Right lobe of liver (tissue), 6 donors: ENCODE measurements around the gene TIMM8B. TPM values are rescaled to one million over a fixed set of nuclear protein-coding genes. Genes with fewer than 3 reads are reported as not detected.

ENCODE experiments used
- ATAC-seq, 4 donors: fragments of 200-7000 bp; cut with Tn5 transposase; one replicate each; pipeline ENCODE4 v1.9.1; 2020; ENCODE audit warnings: mild to moderate bottlenecking in 4 of 4, moderate library complexity in 4 of 4
- DNase-seq, 3 donors: peaks; one replicate each; pipeline ENCODE4 v3.0.0-alpha.2; 2020
- H3K27ac ChIP-seq, 3 donors: fragments of 200-600 bp; one replicate each; pipeline ENCODE4 v1.8.0; 2022
- H3K27me3 ChIP-seq, 2 donors: fragments of 200-600 bp; one replicate each; pipeline ENCODE4 v1.8.0; 2022
- H3K36me3 ChIP-seq, 4 donors: fragments of 200-600 bp; sonication (generic) in 1 of 4; one replicate each; pipeline versions ENCODE4 v1.5.1 to v1.8.0; 2017 to 2022; ENCODE audit warnings: control low read depth in 1 of 4
- H3K4me1 ChIP-seq, 4 donors: fragments of 200-600 bp; sonication (generic) in 1 of 4; one replicate each; pipeline versions ENCODE4 v1.5.1 to v1.8.0; 2017 to 2022; ENCODE audit warnings: control low read depth in 1 of 4
- H3K4me3 ChIP-seq, 3 donors: fragments of 200-600 bp; one replicate each; pipeline ENCODE4 v1.8.0; 2022
- H3K9me3 ChIP-seq, 4 donors: fragments of 200-600 bp; sonication (generic) in 1 of 4; one replicate each; pipeline versions ENCODE4 v1.5.1 to v1.8.0; 2017 to 2022; ENCODE audit warnings: control low read depth in 1 of 4
- CTCF ChIP-seq, 4 donors: fragments of 200-600 bp in 3 of 4; fragments of 450-650 bp in 1 of 4; IDR thresholded peaks; one replicate each; pipeline versions ENCODE4 v1.5.1 to v1.8.0; 2016 to 2022; ENCODE audit warnings: antibody characterized with exemption in 4 of 4, mild to moderate bottlenecking in 2 of 4
- POLR2A ChIP-seq: fragments of 450-650 bp; IDR thresholded peaks from one replicate; pipeline ENCODE4 v1.6.1; 2017; ENCODE audit warnings: antibody characterized with exemption, mild to moderate bottlenecking
- WGBS: methylation state at CpG from one replicate; pipeline ENCODE4 v1.1.6; 2018; ENCODE audit warnings: low coverage, low lambda C conversion rate; ENCODE audit not compliant: insufficient coverage; ENCODE audit errors: missing lambda C conversion rate; 5-methylcytosine and 5-hydroxymethylcytosine counted together
- intact Hi-C, 2 donors: fragments of 100-400 bp; cut with DNase I; formaldehyde crosslinking; loops; one replicate each; pipeline versions ENCODE4 v1.11.2 to v1.14.1; 2022
- total RNA-seq, 6 experiments: library from RNA; depleted of rRNA in 2 of 6; stranded (reverse); fragments of >200 nt in 2 of 6; fragmentation: NEBNext Ultra II Directional in 3 of 6; extraction: Animal tissue kit (Norgen Biotek cat#: 25700) in 3 of 6; gene quantifications; one replicate each; pipeline versions ENCODE4 v1.1.0 to v1.2.4, GENCODE V29; 2016 to 2023
- donor health status: DM: no; HTN: yes; CAD: no.
- donor health status: DM: no; HTN: no; CAD: no.
- donor health status: DM: no; HTN: no; CAD: no.
- donor health status: DM: no; HTN: yes; CAD: no.
- donor health status: DM: no; HTN: yes; CAD: no.

Gene TIMM8B
- total RNA-seq, 6 experiments from 2014 or later, result 27.9 to 36.6 (median 31.4) TPM

- TF ChIP-seq CTCF (IDR thresholded peaks at IDR 0.05) (no peak), POLR2A (no peak)
- 75% methylated on average over 1 of the region's 3 CpGs for WGBS
Observed at GRCh38 chr11:112128483-112129121, 42.0 kb upstream of the TIMM8B start.

GRCh38 chr11:112127056-112127455 lies 40.5 kb upstream of the TIMM8B start:
- peaks cover 0 to 6% (median 0%) of the 10 kb centered on the region in 4 donors for H3K4me1 ChIP-seq

More at GRCh38 chr11:112128483-112129121, 42.0 kb upstream of the TIMM8B start:
- Histone ChIP-seq H3K27ac (no peak overlapping the region), H3K4me1 (peaks cover 0 to 6% (median 0%) of the 10 kb centered on the region in 4 donors), H3K27me3 (no peaks in the 10 kb centered on the region), H3K4me3 (no peak overlapping the region), H3K9me3 (no peaks in the 10 kb centered on the region), H3K36me3 (no peaks in the 10 kb centered on the region)
- intact Hi-C loops, result no loop called here
- DNase-seq (peak in 1 of 3 donors; percentile 75), ATAC-seq (peak; percentile 27 to 75 (median 62))

GRCh38 chr11:112123129-112123528 lies 36.6 kb upstream of the TIMM8B start:
- no peak for ATAC-seq
- H3K4me3 ChIP-seq, result no peak overlapping the region
- H3K27me3 ChIP-seq, result no peaks in the 10 kb centered on the region
- TF ChIP-seq CTCF (IDR thresholded peaks at IDR 0.05), result no peak
- TF ChIP-seq POLR2A, result no peak
- intact Hi-C loops, result no loop called here
- WGBS, result 91% methylated on average over 4 of the region's 4 CpGs
- H3K4me1 ChIP-seq, result no peaks in the 10 kb centered on the region
- H3K9me3 ChIP-seq, result no peaks in the 10 kb centered on the region
- H3K36me3 ChIP-seq, result no peaks in the 10 kb centered on the region
- no peak overlapping the region for H3K27ac ChIP-seq
- DNase-seq, result no peak

More at GRCh38 chr11:112127056-112127455, 40.5 kb upstream of the TIMM8B start:
- intact Hi-C loops, result no loop called here
- Histone ChIP-seq H3K36me3 (no peaks in the 10 kb centered on the region), H3K9me3 (no peaks in the 10 kb centered on the region), H3K27me3 (no peaks in the 10 kb centered on the region), H3K4me3 (no peak overlapping the region), H3K27ac (no peak overlapping the region)
- 94% methylated on average over 2 of the region's 2 CpGs for WGBS
- DNase-seq (no peak), ATAC-seq (no peak)
- TF ChIP-seq CTCF (IDR thresholded peaks at IDR 0.05) (no peak), POLR2A (no peak)

GRCh38 chr11:112121981-112122615 lies 35.5 kb upstream of the TIMM8B start:
- no peak for ATAC-seq
- no peak overlapping the region for H3K27ac ChIP-seq

More at GRCh38 chr11:112121981-112122615, 35.5 kb upstream of the TIMM8B start:
- no peaks in the 10 kb centered on the region for H3K27me3 ChIP-seq
- intact Hi-C loops, result no loop called here
- no peak for DNase-seq
- no peak overlapping the region for H3K4me3 ChIP-seq
- H3K4me1 ChIP-seq, result no peaks in the 10 kb centered on the region
- H3K36me3 ChIP-seq, result no peaks in the 10 kb centered on the region
- no peaks in the 10 kb centered on the region for H3K9me3 ChIP-seq
- WGBS, result 89% methylated on average over 4 of the region's 5 CpGs
- no peak for TF ChIP-seq CTCF (IDR thresholded peaks at IDR 0.05)
- no peak for TF ChIP-seq POLR2A
